GM13976 (cell line): ENCODE measurements around the gene MUC16.

Source experiments
- DNase-seq: peaks from one replicate; pipeline ENCODE4 v3.0.0; 2012; ENCODE audit warnings: low spot score
- CTCF ChIP-seq: IDR thresholded peaks from 2 replicates; pipeline ENCODE4 v1.5.1; 2012; ENCODE audit warnings: borderline replicate concordance, mild to moderate bottlenecking; ENCODE audit not compliant: insufficient read depth; ENCODE audit errors: extremely low read depth, missing control alignments, control extremely low read depth
- in situ Hi-C: fragments of 300-500 bp; cut with MboI; formaldehyde crosslinking; loops from one replicate; pipeline ENCODE4 v1.12.0; 2022; ENCODE audit warnings: low sequenced_read_pairs, mixed read lengths, inconsistent platforms; ENCODE audit not compliant: unreplicated experiment

Gene MUC16

GRCh38 chr19:9037400-9038062 is 27.3 kb upstream of the MUC16 start:
- no peak for TF ChIP-seq CTCF
- in situ Hi-C loops, result no loop called here
- DNase-seq, result no peak

GRCh38 chr19:9032136-9032631 is 22.0 kb upstream of the MUC16 start:
- TF ChIP-seq CTCF, result no peak
- DNase-seq, result no peak
- in situ Hi-C loops, result no loop called here

GRCh38 chr19:9018163-9018875 is 8.1 kb upstream of the MUC16 start:
- no peak for DNase-seq
- no peak for TF ChIP-seq CTCF
- in situ Hi-C loops, result no loop called here

GRCh38 chr19:9014803-9015202 is 4.6 kb upstream of the MUC16 start:
- no peak for DNase-seq
- no peak for TF ChIP-seq CTCF
- in situ Hi-C loops, result no loop called here

GRCh38 chr19:9013988-9014387 is 3.8 kb upstream of the MUC16 start:
- in situ Hi-C loops, result no loop called here
- TF ChIP-seq CTCF, result no peak
- DNase-seq, result no peak

DNA sequence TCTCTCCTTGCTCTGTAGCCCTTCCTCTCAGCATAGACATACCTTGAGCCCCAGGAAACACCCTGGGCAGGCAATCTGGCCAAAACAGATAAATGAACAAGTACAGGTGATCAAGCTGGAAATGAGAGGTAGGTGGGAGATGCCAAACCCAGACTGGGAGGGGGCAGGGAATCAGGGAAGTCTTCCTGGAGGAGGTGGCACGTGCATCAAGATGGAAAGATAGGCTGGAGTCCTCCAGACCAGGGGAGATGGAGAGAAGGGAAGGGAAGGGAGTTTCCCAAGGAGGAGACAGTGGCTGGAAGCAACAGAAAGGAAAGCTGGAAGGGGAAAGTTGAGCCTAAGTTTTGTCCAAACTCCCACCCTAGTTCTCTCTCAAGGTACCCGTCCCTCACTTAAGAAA is 1.7 kb upstream of the MUC16 start:
- TF ChIP-seq CTCF, result no peak
- in situ Hi-C loops, result no loop called here
- no peak for DNase-seq
